ENCODE results near the gene MIAT. TPM values are rescaled to one million over a fixed set of nuclear protein-coding genes. Genes with fewer than 3 reads are reported as not detected.

The MIAT gene
- total and polyA plus RNA-seq, 9 of the 15 experiments (the other 6 are each of a cell fraction or from before 2014, with no cell fraction given), result 0.03 to 0.93 (median 0.34) TPM

DNA sequence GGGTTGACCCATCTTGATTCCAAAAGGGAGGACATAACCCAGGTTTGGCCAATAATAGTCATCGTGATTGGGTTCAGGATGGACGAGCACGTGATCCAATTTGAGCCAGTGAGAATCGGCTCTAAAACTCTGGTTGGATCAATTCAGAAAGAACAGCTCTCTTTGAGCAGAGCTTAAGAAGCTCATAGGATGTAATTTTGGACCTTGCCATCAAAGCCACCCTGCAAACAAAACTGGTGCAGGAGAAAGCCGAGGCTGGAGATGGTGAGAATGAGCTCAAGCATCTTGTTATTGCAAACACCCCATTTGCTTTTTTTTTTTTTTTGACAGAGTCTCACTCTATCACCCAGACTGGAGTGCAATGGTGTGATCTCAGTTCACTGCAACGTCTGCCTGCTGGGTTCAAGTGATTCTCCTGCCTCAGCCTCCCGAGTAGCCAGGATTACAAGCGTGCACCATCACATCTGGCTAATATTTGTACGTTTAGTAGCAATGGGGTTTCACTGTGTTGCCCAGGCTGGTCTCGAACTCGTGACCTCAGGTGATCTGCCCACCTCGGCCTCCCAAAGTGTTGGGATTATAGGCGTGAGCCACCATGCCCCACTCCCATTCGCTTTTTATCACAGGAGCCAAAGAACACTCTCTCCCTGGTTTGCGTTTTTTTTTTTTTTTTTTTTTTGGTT lies 13.8 kb upstream of the MIAT start (continued):
- TF ChIP-seq, protein P1, sequence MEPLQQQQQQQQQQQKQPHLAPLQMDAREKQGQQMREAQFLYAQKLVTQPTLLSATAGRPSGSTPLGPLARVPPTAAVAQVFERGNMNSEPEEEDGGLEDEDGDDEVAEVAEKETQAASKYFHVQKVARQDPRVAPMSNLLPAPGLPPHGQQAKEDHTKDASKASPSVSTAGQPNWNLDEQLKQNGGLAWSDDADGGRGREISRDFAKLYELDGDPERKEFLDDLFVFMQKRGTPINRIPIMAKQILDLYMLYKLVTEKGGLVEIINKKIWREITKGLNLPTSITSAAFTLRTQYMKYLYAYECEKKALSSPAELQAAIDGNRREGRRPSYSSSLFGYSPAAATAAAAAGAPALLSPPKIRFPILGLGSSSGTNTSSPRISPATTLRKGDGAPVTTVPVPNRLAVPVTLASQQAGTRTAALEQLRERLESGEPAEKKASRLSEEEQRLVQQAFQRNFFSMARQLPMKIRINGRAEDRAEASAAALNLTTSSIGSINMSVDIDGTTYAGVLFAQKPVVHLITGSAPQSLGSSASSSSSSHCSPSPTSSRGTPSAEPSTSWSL (CRISPR knock-in tag; IDR thresholded peaks at IDR 0.05; ENCODE audit: borderline replicate concordance), result no peak
- TF ChIP-seq, protein P2, sequence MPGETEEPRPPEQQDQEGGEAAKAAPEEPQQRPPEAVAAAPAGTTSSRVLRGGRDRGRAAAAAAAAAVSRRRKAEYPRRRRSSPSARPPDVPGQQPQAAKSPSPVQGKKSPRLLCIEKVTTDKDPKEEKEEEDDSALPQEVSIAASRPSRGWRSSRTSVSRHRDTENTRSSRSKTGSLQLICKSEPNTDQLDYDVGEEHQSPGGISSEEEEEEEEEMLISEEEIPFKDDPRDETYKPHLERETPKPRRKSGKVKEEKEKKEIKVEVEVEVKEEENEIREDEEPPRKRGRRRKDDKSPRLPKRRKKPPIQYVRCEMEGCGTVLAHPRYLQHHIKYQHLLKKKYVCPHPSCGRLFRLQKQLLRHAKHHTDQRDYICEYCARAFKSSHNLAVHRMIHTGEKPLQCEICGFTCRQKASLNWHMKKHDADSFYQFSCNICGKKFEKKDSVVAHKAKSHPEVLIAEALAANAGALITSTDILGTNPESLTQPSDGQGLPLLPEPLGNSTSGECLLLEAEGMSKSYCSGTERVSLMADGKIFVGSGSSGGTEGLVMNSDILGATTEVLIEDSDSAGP (CRISPR knock-in tag; IDR thresholded peaks at IDR 0.05), result no peak
- TF ChIP-seq ZNF24 (IDR thresholded peaks at IDR 0.05) (no peak), SIX5 (IDR thresholded peaks at IDR 0.05; ENCODE audit: borderline replicate concordance in 1 of 2, insufficient read depth in 1 of 2, low read depth in 1 of 2, low read length in 2 of 2) (no peak), NBN (IDR thresholded peaks at IDR 0.05; ENCODE audit: low read depth) (no peak), MCM2 (IDR thresholded peaks at IDR 0.05; ENCODE audit: low read depth) (no peak), FOXM1 (IDR thresholded peaks at IDR 0.05; ENCODE audit: low read depth) (no peak), FOXM1 (CRISPR knock-in tag; IDR thresholded peaks at IDR 0.05; ENCODE audit: low read depth) (no peak), HDGF (IDR thresholded peaks at IDR 0.05) (no peak), ZFP1 (CRISPR knock-in tag; IDR thresholded peaks at IDR 0.05) (no peak), POLR2G (IDR thresholded peaks at IDR 0.05; ENCODE audit: low read depth, low read length) (no peak), HOXB6 (CRISPR knock-in tag; IDR thresholded peaks at IDR 0.05; ENCODE audit: borderline replicate concordance) (no peak), ZNF274 (IDR thresholded peaks at IDR 0.05; ENCODE audit: borderline replicate concordance, low read depth, low read length) (no peak)
- TF ChIP-seq, protein P3, sequence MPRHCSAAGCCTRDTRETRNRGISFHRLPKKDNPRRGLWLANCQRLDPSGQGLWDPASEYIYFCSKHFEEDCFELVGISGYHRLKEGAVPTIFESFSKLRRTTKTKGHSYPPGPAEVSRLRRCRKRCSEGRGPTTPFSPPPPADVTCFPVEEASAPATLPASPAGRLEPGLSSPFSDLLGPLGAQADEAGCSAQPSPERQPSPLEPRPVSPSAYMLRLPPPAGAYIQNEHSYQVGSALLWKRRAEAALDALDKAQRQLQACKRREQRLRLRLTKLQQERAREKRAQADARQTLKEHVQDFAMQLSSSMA (CRISPR knock-in tag; IDR thresholded peaks at IDR 0.05), result no peak
- TF ChIP-seq, protein P4, sequence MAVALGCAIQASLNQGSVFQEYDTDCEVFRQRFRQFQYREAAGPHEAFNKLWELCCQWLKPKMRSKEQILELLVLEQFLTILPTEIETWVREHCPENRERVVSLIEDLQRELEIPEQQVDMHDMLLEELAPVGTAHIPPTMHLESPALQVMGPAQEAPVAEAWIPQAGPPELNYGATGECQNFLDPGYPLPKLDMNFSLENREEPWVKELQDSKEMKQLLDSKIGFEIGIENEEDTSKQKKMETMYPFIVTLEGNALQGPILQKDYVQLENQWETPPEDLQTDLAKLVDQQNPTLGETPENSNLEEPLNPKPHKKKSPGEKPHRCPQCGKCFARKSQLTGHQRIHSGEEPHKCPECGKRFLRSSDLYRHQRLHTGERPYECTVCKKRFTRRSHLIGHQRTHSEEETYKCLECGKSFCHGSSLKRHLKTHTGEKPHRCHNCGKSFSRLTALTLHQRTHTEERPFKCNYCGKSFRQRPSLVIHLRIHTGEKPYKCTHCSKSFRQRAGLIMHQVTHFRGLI (CRISPR knock-in tag; IDR thresholded peaks at IDR 0.05), result no peak
- TF ChIP-seq, protein P5, sequence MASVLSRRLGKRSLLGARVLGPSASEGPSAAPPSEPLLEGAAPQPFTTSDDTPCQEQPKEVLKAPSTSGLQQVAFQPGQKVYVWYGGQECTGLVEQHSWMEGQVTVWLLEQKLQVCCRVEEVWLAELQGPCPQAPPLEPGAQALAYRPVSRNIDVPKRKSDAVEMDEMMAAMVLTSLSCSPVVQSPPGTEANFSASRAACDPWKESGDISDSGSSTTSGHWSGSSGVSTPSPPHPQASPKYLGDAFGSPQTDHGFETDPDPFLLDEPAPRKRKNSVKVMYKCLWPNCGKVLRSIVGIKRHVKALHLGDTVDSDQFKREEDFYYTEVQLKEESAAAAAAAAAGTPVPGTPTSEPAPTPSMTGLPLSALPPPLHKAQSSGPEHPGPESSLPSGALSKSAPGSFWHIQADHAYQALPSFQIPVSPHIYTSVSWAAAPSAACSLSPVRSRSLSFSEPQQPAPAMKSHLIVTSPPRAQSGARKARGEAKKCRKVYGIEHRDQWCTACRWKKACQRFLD (CRISPR knock-in tag; IDR thresholded peaks at IDR 0.05), result 0 out of 2 replicates have a peak, but pooled peaks have one; percentile 12
- TF ChIP-seq, protein P6, sequence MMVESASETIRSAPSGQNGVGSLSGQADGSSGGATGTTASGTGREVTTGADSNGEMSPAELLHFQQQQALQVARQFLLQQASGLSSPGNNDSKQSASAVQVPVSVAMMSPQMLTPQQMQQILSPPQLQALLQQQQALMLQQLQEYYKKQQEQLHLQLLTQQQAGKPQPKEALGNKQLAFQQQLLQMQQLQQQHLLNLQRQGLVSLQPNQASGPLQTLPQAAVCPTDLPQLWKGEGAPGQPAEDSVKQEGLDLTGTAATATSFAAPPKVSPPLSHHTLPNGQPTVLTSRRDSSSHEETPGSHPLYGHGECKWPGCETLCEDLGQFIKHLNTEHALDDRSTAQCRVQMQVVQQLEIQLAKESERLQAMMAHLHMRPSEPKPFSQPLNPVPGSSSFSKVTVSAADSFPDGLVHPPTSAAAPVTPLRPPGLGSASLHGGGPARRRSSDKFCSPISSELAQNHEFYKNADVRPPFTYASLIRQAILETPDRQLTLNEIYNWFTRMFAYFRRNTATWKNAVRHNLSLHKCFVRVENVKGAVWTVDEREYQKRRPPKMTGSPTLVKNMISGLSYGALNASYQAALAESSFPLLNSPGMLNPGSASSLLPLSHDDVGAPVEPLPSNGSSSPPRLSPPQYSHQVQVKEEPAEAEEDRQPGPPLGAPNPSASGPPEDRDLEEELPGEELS (CRISPR knock-in tag; IDR thresholded peaks at IDR 0.05; ENCODE audit: borderline replicate concordance), result no peak
- TF ChIP-seq, protein P7, sequence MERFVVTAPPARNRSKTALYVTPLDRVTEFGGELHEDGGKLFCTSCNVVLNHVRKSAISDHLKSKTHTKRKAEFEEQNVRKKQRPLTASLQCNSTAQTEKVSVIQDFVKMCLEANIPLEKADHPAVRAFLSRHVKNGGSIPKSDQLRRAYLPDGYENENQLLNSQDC (CRISPR knock-in tag; IDR thresholded peaks at IDR 0.05), result no peak
